GM19043 (cell line): ENCODE results near the gene SP8.

ENCODE experiments used
- ATAC-seq: cut with Tn5 transposase; IDR thresholded peaks from one replicate; pipeline ENCODE4 v1.9.1; 2021; ENCODE audit warnings: low read depth; ENCODE audit not compliant: unreplicated experiment

SP8 gene

DNA sequence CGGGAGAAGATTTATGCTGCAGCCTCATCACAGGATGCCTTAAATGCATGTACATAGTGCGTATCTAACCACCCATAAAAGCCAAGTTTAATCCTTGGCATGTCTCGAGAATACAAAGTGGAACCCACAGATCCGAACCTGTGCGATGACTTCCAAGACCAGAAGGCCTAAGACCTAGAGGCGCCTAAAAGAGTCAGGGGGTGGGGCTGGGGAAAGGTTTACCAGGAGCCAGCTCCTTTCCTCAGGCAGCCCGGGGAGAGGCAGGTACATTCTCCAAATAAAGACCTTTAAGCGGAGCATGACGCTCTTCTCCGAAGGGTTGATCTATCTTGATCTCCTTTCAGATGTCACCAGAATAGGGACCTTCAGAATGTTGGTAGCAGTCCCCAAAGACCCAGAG is 9.7 kb downstream of the SP8 start:
- no peak for ATAC-seq

DNA sequence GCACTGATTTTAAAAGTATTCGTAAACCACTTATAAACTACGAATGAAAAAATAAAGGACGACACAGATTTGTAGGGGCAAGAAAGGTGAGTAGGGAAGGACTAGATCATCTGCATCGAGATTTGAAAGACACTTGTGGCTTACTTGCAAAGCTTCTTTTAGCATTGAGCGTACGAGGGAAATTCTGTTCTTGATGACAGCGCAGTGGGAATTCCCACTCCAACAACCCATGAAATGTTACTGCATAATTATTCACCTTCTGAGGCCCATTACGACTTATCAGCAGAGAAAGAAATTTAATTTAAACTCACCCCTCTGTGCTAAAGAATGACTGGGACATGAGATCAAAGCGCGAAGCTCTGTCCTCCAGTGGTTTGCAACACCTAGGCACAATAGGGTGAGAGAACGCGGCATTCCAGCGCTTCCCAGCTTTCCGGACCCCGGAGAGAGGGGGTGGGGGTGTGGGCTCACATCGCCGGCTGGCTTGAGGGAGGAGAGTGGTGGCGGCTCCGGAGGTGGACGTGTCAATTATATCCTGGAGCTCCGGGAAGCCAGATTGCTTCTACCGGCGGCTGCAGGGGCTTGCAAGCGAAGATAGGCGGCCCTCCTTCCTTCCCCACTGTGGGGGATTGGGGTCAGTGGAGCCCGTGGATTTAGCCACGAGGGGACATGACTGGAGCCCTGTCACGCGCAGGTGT is 10.3 kb downstream of the SP8 start:
- no peak for ATAC-seq

DNA sequence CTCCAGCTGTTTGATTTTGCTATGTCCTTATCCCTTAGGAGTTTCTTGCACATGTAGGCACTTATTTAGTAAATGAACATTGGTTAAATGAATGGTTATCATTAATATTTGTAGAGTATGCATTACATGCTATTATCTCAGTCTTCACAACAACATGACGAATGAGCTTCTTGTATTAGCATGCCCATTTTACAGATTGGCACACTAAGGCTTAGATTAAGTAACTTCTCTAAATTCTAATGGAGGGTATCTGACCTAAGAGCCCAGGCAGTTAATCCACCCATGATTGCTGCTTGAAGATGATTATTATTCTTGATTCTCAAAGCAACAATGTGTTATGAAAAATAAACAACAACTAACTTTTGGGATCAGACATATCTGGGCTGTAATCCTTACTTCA is 32.7 kb downstream of the SP8 start:
- no peak for ATAC-seq

DNA sequence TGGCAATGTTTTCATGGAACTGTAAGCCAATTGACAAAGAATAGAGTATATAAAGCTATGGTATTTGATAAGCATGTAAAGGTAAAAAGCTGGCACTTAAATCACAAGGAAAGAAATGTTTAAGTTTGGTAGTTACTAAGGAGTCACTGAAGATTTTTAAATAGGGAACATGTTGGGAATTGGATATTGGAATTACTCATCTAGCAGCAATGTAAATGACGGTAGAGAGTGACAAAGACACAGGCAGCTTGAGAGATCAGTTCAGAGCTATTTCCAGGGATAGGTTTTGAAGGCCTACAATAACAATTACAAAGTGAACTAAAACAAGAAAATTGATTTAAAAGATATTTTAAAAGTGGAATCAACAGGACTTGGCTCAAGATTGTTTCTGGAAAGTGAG is 36.8 kb downstream of the SP8 start:
- ATAC-seq = no peak

DNA sequence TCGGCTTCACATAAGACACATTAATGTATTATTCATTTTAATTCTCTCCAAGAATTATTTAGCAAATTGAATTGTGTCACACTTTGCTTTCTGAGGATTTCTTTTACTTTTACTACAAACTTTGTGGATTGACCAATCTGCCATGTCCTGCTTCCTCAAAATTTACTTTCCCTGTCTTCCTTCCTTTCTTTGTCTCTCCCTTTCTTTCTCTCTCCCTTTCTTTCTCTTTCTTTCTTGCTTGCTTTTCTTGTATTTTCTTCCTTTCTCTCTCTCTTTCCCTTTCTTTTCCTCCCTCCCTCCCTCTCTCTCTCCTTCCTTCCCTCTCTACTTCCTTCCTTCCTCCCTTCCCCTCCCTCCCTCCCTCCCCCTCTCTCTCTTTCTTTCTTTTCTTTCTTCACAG is 37.8 kb downstream of the SP8 start:
- no peak for ATAC-seq

DNA sequence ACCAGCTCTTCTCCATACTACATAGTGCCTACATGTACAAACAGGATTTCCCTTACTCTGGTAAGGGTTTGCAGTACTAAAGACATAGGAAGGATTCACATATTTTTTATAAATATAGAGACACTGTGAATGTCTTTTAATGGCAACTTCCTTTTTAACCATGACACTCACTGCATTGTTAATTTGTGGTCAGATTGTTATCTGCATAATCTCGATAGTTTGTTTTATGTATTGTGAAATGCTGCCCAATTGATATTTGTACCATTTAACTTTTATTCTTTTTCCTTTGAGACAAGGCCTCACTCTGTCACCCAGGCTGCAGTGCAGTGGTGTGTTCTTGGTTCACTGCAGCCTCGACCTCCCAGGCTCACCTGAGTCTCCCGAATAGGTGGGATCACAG is 39.7 kb downstream of the SP8 start:
- ATAC-seq = no peak

DNA sequence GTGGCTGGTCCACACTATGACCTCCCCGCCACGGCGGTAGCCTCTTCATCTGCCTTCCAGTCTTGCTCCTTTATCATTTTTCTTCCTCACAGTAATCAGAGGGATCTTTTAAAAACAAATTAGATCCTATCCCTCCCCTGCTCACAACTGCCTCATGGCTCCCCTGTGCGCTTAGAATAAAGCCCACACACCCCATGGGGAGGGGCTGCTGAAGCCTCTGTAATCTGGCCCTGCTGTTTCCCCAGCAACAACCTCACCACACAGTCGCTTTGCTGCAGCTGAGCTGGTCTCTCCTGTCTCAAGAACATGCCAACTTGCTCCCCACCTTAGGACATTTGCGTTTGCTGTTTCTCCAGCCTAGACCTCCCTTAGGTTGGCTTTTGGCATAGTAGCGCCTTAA is 41.0 kb downstream of the SP8 start:
- no peak for ATAC-seq

DNA sequence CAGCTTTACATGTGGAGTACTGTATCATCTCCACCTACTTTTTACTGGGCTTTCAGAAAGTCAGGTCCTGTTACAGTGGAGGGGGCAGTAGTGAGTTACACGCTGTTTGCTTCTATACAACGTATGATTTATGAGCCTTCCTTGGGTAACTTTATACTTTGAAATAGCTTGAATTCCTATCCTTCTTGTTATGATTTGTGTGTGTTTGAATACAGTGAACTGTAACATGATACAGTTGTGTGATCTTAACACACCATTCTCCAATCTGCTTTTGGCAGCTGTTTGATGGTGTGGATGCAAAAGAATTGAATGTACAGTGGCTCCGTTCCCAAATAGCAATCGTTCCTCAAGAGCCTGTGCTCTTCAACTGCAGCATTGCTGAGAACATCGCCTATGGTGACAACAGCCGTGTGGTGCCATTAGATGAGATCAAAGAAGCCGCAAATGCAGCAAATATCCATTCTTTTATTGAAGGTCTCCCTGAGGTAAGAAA is 41.7 kb downstream of the SP8 start:
- ATAC-seq = no peak

DNA sequence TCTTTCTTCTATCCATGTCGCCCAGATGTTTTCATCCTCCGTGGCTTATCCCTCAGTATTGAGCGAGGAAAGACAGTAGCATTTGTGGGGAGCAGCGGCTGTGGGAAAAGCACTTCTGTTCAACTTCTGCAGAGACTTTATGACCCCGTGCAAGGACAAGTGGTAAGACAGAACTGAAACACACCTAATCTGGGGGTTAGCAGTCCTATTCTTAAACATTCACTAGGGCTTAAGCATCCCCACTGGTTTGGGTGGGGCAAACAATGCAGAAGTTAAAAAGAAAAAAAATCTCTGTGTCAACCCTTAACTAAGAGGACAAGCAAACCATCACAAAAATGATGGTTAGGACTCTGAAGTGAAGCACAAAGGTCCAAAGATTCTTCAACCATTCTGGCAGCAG is 43.8 kb downstream of the SP8 start:
- no peak for ATAC-seq

DNA sequence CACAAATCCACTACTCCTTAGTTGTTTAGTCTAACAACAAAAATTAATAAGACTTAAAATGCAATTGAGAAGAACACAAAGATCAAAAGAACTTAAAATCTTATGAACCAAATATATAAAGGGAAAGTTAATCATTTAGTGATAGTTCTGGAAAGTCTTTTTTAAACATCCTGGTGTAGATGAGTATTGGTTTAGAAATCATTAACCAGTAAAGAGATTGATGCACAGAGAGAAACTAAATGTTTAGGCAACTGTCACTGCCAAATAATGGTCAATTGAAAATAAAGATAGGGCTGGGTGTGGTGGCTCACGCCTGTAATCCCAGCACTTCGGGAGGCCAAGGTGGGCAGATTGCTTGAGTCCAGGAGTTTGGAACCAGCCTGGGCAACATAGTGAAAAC is 44.9 kb downstream of the SP8 start:
- no peak for ATAC-seq

DNA sequence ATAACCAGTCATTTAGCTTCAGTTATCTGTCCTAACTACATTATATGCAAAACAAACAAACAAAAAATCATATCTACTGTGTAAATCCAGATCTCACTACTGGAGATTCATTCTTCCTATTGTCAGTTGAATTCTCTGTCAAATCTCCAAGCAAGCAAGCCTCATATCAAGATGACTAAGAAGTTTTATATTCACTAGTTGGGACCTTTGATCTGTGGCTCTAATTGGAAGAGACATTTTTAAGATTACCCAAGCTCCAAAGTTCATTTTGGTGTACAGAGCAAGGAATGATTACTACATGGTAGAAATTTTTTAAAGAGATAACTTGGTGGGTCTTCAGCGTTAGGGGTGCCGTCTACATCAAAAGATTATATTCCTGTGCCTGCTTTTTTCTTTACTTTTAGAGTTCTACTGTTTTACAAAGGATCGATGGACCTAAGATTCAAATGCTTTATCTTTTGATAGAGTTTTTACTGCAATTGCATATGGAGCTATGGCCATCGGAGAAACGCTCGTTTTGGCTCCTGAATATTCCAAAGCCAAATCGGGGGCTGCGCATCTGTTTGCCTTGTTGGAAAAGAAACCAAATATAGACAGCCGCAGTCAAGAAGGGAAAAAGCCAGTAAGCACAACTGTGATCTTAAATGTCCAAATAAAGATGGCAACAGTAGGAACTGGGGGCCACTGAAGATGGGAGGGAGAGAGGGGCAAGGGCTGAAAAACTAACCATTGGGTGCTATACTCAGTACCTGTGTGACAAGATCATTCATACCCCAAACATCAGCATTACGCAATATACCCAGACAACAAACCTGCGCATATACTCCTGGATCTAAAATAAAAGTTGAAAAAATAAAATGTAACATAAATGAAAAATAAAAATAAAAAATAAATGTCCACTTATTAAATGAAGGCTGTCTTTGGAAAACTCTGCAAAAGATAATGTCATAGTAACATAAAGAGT is 47.9 kb downstream of the SP8 start:
- no peak for ATAC-seq

DNA sequence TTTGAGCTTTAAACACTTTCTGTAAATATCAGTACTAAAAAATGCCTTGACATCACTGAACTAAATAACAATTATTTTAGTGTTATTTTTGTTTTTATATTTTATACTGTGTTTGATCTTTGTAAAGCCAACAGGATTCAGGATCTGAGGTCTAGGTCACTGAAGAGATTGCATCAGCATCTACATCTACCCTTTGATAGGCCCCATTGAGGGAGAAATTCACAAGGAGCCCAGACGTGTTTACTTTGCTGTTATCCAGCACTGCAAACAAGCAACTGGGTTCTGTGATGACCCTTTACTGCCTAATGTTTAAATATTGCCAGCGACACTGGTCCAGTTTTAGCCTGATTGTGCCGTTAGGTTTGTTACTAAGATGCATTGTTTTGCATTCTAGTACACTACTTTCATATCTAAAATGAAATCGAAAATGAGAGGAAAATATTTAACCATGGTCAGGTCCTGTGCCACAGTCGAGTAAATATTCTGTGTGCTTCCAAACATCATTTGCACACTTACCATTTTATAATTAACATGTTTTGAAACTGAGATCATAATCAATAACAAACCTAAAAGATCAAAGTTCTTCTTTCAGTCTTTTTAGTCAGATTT is 48.7 kb downstream of the SP8 start:
- ATAC-seq = peak; percentile 56

DNA sequence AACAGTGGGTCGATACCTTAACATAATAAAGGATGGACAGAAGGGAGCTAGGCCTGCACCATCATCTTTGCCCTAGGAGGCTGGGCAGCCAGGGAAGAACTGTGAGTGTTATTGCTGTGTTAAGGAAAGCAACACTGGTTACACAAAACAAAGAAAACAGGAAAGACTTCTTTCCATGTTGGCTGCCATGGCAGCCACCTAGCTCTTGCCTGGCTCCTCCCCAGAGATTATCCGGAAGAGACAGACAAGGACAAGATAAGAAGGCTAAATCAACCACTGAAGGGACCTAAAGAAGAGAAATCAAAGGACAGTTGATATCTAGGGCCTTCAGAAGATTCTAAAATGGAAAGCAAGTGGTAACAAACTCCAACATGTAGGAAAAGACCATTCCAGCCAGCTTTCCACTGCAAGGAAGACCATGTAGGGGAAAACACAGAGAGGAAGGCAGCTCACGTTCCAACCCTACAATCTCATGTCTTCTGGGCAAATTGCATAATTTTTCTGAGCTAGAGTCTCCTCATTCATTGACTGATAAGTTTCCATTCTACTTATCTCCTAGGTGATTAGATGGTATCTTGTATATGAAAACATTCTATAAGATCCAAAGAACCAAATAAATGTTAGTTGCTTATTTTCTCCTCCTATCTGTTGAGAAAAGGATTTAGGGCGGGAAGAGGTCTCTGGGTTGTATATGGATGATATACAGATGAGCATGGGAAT is 51.2 kb downstream of the SP8 start:
- no peak for ATAC-seq
